ENCODE measurements around the gene BCR.

DNA sequence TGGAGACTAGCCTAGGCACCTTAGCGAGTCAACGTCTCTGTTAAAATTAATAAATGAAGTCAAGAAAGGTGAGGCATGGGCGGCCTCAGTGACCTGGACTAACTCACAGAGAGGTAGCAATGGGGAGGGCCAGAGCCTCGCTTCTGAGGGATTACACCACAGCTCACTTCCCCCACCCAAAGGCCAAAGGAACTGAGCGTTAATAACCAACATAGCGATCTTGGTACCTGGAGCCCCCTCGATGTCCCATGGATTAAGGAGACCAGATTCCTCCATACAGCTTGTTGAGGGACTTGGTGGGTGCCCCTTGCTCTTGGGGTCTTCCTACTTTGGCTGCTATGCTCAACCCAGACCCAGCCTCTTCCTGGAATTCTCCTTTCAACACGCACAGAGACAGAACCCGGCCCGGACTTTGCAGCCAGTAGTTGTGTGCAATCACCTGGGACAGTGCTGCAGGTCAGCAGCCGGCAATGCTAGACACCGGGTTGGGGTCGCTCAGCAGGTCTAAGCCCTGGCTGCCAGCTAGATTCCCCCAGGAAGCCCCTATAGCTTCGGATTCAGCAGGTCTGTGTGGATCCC, 70.6 kb downstream of the BCR start:
- TF ChIP-seq, protein P1, sequence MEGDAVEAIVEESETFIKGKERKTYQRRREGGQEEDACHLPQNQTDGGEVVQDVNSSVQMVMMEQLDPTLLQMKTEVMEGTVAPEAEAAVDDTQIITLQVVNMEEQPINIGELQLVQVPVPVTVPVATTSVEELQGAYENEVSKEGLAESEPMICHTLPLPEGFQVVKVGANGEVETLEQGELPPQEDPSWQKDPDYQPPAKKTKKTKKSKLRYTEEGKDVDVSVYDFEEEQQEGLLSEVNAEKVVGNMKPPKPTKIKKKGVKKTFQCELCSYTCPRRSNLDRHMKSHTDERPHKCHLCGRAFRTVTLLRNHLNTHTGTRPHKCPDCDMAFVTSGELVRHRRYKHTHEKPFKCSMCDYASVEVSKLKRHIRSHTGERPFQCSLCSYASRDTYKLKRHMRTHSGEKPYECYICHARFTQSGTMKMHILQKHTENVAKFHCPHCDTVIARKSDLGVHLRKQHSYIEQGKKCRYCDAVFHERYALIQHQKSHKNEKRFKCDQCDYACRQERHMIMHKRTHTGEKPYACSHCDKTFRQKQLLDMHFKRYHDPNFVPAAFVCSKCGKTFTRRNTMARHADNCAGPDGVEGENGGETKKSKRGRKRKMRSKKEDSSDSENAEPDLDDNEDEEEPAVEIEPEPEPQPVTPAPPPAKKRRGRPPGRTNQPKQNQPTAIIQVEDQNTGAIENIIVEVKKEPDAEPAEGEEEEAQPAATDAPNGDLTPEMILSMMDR (IDR thresholded peaks at IDR 0.05): no peak
- TF ChIP-seq POLR2A (IDR thresholded peaks at IDR 0.05): no peak
